ENCODE results near the gene CNOT1. TPM values are rescaled to one million over a fixed set of nuclear protein-coding genes. Genes with fewer than 3 reads are reported as not detected.

Gene CNOT1
- polyA plus RNA-seq, 1 experiment: 133 TPM

GRCh38 chr16:58647107-58647506, 17.5 kb upstream of the CNOT1 start:
- Histone ChIP-seq H3K36me3 (ENCODE audit: control insufficient read depth, insufficient read depth, low read length) (no peaks in the 10 kb centered on the region), H3K27me3 (ENCODE audit: control insufficient read depth, insufficient read depth, low read length) (no peaks in the 10 kb centered on the region), H3K4me3 (ENCODE audit: low read depth, low read length) (no peak overlapping the region)
- CTCF ChIA-PET: interaction anchor here (1.7 kb wide), 1 partner anchor 14 kb away, joined by 7 read pairs; no protein-coding TSS in a partner anchor
- TF ChIP-seq CTCF (IDR thresholded peaks at IDR 0.05; ENCODE audit: insufficient read depth, low read depth, low read length): no peak
- no peak for DNase-seq (ENCODE audit: low read depth)
- POLR2A ChIA-PET: no interaction called here

GRCh38 chr16:58644765-58645487, 15.3 kb upstream of the CNOT1 start:
- TF ChIP-seq CTCF (IDR thresholded peaks at IDR 0.05; ENCODE audit: insufficient read depth, low read depth, low read length): no peak
- POLR2A ChIA-PET: no interaction called here

GRCh38 chr16:58644108-58644507, 14.5 kb upstream of the CNOT1 start:
- H3K36me3 ChIP-seq (ENCODE audit: control insufficient read depth, insufficient read depth, low read length): no peaks in the 10 kb centered on the region
- no peaks in the 10 kb centered on the region for H3K27me3 ChIP-seq (ENCODE audit: control insufficient read depth, insufficient read depth, low read length)
- POLR2A ChIA-PET: no interaction called here
- no peak for DNase-seq (ENCODE audit: low read depth)
- TF ChIP-seq CTCF (IDR thresholded peaks at IDR 0.05; ENCODE audit: insufficient read depth, low read depth, low read length): no peak
- CTCF ChIA-PET: no interaction called here
- H3K4me3 ChIP-seq (ENCODE audit: low read depth, low read length): no peak overlapping the region

More at GRCh38 chr16:58644765-58645487, 15.3 kb upstream of the CNOT1 start:
- DNase-seq (ENCODE audit: low read depth): no peak
- no peaks in the 10 kb centered on the region for H3K36me3 ChIP-seq (ENCODE audit: control insufficient read depth, insufficient read depth, low read length)
- no peaks in the 10 kb centered on the region for H3K27me3 ChIP-seq (ENCODE audit: control insufficient read depth, insufficient read depth, low read length)
- no peak overlapping the region for H3K4me3 ChIP-seq (ENCODE audit: low read depth, low read length)
- CTCF ChIA-PET: no interaction called here

GRCh38 chr16:58640949-58641348, 11.3 kb upstream of the CNOT1 start:
- no peak for TF ChIP-seq CTCF (IDR thresholded peaks at IDR 0.05; ENCODE audit: insufficient read depth, low read depth, low read length)
- CTCF ChIA-PET: interaction anchor here (1.4 kb wide), 1 partner anchor 129 kb away, joined by 6 read pairs; no protein-coding TSS in a partner anchor
- POLR2A ChIA-PET: no interaction called here
- no peak for DNase-seq (ENCODE audit: low read depth)
- no peak overlapping the region for H3K4me3 ChIP-seq (ENCODE audit: low read depth, low read length)
- no peaks in the 10 kb centered on the region for H3K36me3 ChIP-seq (ENCODE audit: control insufficient read depth, insufficient read depth, low read length)
- no peaks in the 10 kb centered on the region for H3K27me3 ChIP-seq (ENCODE audit: control insufficient read depth, insufficient read depth, low read length)

GRCh38 chr16:58639836-58640235, 10.2 kb upstream of the CNOT1 start:
- DNase-seq (ENCODE audit: low read depth): no peak
- TF ChIP-seq CTCF (IDR thresholded peaks at IDR 0.05; ENCODE audit: insufficient read depth, low read depth, low read length): no peak
- no peaks in the 10 kb centered on the region for H3K36me3 ChIP-seq (ENCODE audit: control insufficient read depth, insufficient read depth, low read length)
- ChIA-PET CTCF (interaction anchor here (1.0 to 1.3 kb wide), 2 partner anchors 126 to 128 kb away, joined by 4 to 5 read pairs; no protein-coding TSS in a partner anchor), POLR2A (no interaction called here)
- no peak overlapping the region for H3K4me3 ChIP-seq (ENCODE audit: low read depth, low read length)
- no peaks in the 10 kb centered on the region for H3K27me3 ChIP-seq (ENCODE audit: control insufficient read depth, insufficient read depth, low read length)
